ENCODE results near the gene NOL4L. TPM values are rescaled to one million over a fixed set of nuclear protein-coding genes. Genes with fewer than 3 reads are reported as not detected.

NOL4L gene
- total RNA-seq, 1 experiment from 2014 or later: 40.9 TPM

- H3K4me2 ChIP-seq: no peak overlapping the region
- no TSS peak for BruUV-seq (replicated peaks)
- H4K20me1 ChIP-seq (ENCODE audit: insufficient read depth): no peaks in the 10 kb centered on the region; the same call in 1 of the 2 replicates
- DNase-seq: no peak
- H3K79me2 ChIP-seq (ENCODE audit: low read depth): no peaks in the 10 kb centered on the region
- H3K27me3 ChIP-seq (ENCODE audit: insufficient read depth, low read depth): no peaks in the 10 kb centered on the region
- peaks cover 11% of the 10 kb centered on the region for H3K4me1 ChIP-seq (replicated peaks; ENCODE audit: insufficient read depth)
- no peaks in the 10 kb centered on the region for H3K9me2 ChIP-seq (ENCODE audit: insufficient read depth)
- peaks cover 6% of the 10 kb centered on the region; the same call in 1 of the 2 replicates for H3F3A ChIP-seq (ENCODE audit: insufficient read depth, low read depth)
- ChIA-PET POLR2A (ENCODE audit: unreplicated experiment) (interaction anchor here (0.7 kb wide), 1 partner anchor 43 kb away, joined by 3 read pairs; no protein-coding TSS in a partner anchor), CTCF (no interaction called here)
- H3K9me3 ChIP-seq (ENCODE audit: insufficient read depth, low read depth): no peaks in the 10 kb centered on the region
- H3K36me3 ChIP-seq (ENCODE audit: low read depth): no peaks in the 10 kb centered on the region
- intact Hi-C loops (cut with micrococcal nuclease; ENCODE audit: unreplicated experiment): no loop called here
- no peak overlapping the region for H3K4me3 ChIP-seq
- TF ChIP-seq CTCF (conservative IDR thresholded peaks at IDR 0.05): no peak
- TF ChIP-seq EZH2 (IDR thresholded peaks at IDR 0.05; ENCODE audit: low read depth): no peak
- H3K27ac ChIP-seq: no peak overlapping the region
- no peak overlapping the region for H2AFZ ChIP-seq
Observed at GRCh38 chr20:32527447-32528055, 57.6 kb downstream of the NOL4L start.

GRCh38 chr20:32527052-32527446 lies 58.1 kb downstream of the NOL4L start:
- Histone ChIP-seq H3F3A (ENCODE audit: insufficient read depth, low read depth) (peaks cover 10% of the 10 kb centered on the region; the same call in 1 of the 2 replicates), H3K79me2 (ENCODE audit: low read depth) (no peaks in the 10 kb centered on the region), H3K4me1 (replicated peaks; ENCODE audit: insufficient read depth) (peaks cover 14% of the 10 kb centered on the region), H4K20me1 (ENCODE audit: insufficient read depth) (no peaks in the 10 kb centered on the region; the same call in 1 of the 2 replicates), H3K27ac (no peak overlapping the region), H3K4me2 (no peak overlapping the region), H3K27me3 (ENCODE audit: insufficient read depth, low read depth) (no peaks in the 10 kb centered on the region), H3K4me3 (no peak overlapping the region), H3K9me3 (ENCODE audit: insufficient read depth, low read depth) (no peaks in the 10 kb centered on the region), H2AFZ (no peak overlapping the region), H3K36me3 (ENCODE audit: low read depth) (no peaks in the 10 kb centered on the region), H3K9me2 (ENCODE audit: insufficient read depth) (no peaks in the 10 kb centered on the region)
- intact Hi-C loops (cut with micrococcal nuclease; ENCODE audit: unreplicated experiment): no loop called here
- no TSS peak for BruUV-seq (replicated peaks)
- ChIA-PET CTCF (no interaction called here), POLR2A (ENCODE audit: unreplicated experiment) (interaction anchor here (0.7 kb wide), 1 partner anchor 42 kb away, joined by 3 read pairs; no protein-coding TSS in a partner anchor)
- no peak for DNase-seq
- TF ChIP-seq CTCF (conservative IDR thresholded peaks at IDR 0.05) (no peak), EZH2 (IDR thresholded peaks at IDR 0.05; ENCODE audit: low read depth) (no peak)

- CTCF ChIA-PET: no interaction called here
- BruUV-seq (replicated peaks): TSS peak; percentile 16
- no peaks in the 10 kb centered on the region for H3K36me3 ChIP-seq (ENCODE audit: low read depth)
- H3F3A ChIP-seq (ENCODE audit: insufficient read depth, low read depth): peaks cover 10% of the 10 kb centered on the region; the same call in 1 of the 2 replicates
- H3K4me1 ChIP-seq (replicated peaks; ENCODE audit: insufficient read depth): peaks cover 19% of the 10 kb centered on the region
- H3K4me3 ChIP-seq: no peak overlapping the region
- H3K79me2 ChIP-seq (ENCODE audit: low read depth): no peaks in the 10 kb centered on the region
- POLR2A ChIA-PET (ENCODE audit: unreplicated experiment): no interaction called here
- no peak overlapping the region for H3K4me2 ChIP-seq
- H3K9me3 ChIP-seq (ENCODE audit: insufficient read depth, low read depth): no peaks in the 10 kb centered on the region
- no peaks in the 10 kb centered on the region for H3K9me2 ChIP-seq (ENCODE audit: insufficient read depth)
- intact Hi-C loops (cut with micrococcal nuclease; ENCODE audit: unreplicated experiment): no loop called here
- no peaks in the 10 kb centered on the region for H3K27me3 ChIP-seq (ENCODE audit: insufficient read depth, low read depth)
- H4K20me1 ChIP-seq (ENCODE audit: insufficient read depth): no peaks in the 10 kb centered on the region; the same call in 1 of the 2 replicates
- TF ChIP-seq EZH2 (IDR thresholded peaks at IDR 0.05; ENCODE audit: low read depth): no peak
- no peak for DNase-seq
- H2AFZ ChIP-seq: no peak overlapping the region
- H3K27ac ChIP-seq: no peak overlapping the region
Observed at GRCh38 chr20:32526541-32526940, 58.6 kb downstream of the NOL4L start.
